Globus pallidus (tissue), 1 donor: ENCODE measurements around the gene NUP62.
A peak's percentile ranks its signal among the peaks of the same experiment; 100 is the strongest.
"Not testable (repeated sequence)": the region's sequence is repeated elsewhere in the genome, so short reads cannot be mapped to it uniquely, and the experiment has no call there.

Source experiments
- DNase-seq: peaks from one replicate; pipeline ENCODE4 v3.0.0-alpha.2; 2015; ENCODE audit warnings: low spot score

Gene NUP62

DNA sequence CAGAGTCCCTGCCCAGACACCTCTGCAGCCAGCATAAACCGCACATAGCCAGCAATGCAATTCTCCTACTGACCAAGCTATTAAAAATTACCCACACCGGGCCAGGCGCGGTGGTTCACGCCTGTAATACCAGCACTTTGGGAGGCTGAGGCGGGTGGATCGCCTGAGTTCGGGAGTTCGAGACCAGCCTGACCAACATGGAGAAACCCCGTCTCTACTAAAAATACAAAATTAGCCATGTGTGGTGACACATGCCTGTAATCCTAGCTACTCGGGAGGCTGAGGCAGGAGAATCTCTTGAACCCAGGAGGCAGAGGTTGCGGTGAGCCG lies 4.5 kb downstream of the NUP62 start:
- not testable (repeated sequence) for DNase-seq

GRCh38 chr19:49924004-49924880 lies 5.1 kb downstream of the NUP62 start:
- DNase-seq = no peak

- DNase-seq = no peak
Measured at GRCh38 chr19:49923055-49924003, 6.0 kb downstream of the NUP62 start.

- DNase-seq = no peak
Measured at GRCh38 chr19:49921871-49922795, 7.2 kb downstream of the NUP62 start.

DNA sequence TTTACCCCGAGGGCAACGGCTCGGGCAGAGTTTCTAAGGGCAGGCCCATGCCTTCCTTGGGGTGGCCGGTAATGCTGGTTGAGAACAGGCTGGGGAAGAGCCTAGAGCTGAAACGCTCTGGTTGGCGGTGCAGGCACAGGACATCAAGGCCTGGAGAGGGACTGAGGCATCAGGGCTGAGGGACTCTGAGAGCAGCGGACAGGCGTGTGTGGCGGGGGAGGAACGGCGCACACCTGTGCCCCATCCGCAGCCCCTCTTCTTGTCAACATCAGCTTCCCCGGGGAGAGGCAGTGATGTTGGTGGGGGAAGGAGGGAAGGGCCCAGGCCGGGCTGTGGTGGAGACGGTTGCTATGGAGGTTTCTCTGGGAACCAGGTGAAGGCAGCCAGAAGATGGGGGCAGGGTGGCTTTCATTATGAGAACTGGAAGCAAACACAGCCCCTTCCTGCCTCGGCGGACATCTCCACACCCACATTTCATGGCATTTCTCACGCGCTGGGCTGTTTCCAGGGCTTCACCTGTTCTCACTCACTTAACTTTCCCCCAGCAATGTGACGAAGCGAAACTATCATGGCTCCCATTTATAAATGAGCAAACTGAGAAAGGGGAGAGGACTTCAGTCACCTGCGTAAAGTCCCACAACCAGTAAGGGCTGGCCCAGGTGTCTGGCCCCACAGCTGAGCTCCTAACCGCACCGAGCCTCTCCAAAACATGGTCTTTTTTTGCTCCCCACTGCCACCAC lies 8.5 kb downstream of the NUP62 start:
- no peak for DNase-seq

DNA sequence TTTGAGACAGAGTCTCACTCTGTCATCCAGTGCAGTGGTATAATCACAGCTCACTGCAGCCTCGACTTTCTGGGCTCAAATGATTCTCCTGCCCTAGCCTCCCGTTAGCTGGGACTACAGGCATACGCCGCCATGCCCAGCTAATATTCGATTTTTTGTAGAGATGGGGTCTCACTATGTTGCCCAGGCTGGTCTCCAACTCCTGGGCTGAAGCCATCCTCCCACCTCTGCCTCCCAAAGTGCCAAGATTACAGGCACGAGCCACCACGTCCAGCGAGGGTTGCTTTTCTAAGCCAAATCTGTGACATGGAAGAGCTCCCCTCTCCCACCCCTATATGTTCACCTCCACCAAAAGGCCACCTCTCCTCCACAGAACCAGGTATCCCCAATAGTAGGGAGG lies 11.2 kb downstream of the NUP62 start:
- DNase-seq = no peak

DNA sequence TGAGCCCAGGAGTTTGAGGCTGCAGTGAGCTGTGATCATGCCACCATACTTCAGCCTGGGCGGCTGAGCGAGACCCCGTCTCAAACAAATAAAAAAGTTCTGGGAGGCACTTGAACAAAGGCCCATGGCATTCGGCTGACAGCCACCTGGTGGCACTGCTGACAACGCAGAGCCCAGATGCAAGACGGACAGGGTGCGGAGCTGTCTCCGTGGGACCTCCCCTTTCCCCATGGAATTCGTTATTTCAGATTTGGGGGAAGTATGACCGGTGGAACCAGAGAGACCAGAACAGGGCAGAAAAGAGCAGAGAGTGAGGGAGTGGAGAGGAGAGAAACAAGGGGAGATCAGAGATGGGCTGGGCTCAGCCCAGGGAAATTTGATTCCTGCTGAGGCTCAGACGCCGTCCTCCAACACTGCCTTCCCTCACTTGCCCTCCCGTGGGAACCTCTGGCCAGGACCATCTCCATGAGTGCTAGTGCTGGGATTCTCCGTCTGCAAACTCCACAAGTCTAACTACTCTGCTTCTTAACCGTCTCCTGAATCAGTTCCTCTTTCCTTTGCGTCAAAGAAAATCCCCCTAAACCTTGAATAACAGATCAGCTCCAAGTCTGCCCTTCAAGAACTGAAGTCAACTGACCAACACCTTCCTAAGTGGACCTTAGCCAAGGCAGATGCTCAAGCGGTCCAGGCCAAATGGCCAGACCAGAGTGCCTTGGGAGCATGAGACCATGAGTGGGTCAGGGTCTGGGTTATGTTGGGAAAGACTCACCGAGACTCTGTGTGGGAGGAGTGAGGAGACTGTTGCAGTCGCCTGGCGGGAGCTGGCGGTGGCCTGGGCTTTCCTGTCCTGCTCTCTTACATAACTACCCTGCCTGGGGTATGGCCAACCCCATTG lies 12.2 kb downstream of the NUP62 start:
- peak; percentile 27 for DNase-seq

GRCh38 chr19:49915271-49915670 lies 14.0 kb downstream of the NUP62 start:
- DNase-seq = no peak

DNA sequence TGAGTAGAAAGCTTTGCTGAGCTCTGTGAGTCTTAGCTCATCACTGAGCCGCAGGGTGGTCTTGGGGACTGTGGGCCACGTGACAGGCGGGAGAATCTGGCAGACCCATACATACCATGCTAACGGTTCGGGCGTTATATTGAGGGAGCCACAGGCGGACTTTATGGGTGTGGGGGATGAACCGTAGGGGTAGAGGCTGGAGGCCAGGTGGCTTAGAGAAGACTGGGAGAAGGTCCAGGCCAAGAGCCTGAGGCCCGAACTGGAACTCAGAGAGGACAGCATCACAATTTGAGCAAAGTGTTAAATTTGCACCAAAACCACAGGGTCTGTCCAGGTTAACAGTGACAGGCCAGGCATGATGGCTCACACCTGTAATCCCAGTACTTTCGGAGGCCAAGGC lies 15.6 kb downstream of the NUP62 start:
- DNase-seq = no peak

GRCh38 chr19:49912965-49913685 lies 16.2 kb downstream of the NUP62 start:
- no peak for DNase-seq

DNA sequence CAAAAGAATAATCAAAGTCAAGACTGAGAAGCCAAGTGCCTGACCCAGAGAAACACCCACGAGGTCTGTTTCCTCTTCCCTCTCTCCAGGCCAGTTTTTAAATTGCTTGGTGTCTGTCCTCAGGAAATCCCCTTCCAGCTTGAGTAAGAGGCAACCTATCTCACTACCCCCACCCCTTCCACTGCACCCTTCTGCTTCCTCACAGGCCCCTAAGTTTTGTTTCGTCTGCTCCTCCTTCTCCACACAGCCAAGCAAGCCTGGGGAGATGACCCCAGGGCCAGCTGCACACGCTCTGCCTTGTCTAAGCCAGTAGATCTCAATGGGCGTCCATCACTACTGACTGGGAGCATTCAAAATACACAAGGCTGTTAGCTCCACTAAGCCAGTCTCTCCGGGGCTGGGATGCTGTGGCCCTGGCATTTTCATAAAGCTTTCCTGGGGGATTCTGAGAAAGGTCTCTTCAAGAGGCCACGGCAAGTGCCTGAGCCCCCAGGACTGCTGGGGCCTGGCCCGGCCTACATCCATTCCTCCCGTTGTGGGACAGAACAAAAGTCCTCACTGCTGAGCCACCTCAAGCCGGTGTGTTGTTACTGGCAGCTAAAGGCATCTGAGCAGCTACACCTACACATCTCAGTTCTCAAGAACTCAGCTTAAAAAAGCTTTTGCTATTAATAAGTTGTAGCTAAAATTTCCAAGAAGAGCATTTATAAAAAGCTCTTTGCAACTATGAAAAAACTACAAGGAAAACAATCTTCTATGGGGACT lies 17.7 kb downstream of the NUP62 start:
- DNase-seq = peak; percentile 62

DNA sequence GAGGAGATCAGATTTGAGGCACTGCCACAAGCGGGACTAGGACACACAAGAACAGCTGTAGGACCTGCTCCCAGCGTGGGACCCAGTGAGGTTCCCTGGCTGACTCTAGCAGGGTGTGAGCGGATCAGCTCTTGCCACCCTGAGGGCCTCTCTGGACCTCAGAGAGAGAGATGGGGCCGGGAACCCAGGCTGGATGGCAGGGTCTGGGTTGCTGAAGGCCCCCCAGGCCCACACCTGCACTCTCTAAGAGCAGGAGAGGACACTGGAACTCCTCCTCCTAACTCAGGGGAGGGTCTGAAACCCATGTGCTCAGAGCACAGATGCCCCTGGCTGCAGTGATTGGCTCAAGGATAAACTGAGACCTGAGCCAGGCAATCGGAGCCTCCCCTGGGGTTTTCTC lies 19.1 kb downstream of the NUP62 start:
- no peak for DNase-seq

GRCh38 chr19:49908480-49909420 lies 20.6 kb downstream of the NUP62 start:
- DNase-seq = no peak

DNA sequence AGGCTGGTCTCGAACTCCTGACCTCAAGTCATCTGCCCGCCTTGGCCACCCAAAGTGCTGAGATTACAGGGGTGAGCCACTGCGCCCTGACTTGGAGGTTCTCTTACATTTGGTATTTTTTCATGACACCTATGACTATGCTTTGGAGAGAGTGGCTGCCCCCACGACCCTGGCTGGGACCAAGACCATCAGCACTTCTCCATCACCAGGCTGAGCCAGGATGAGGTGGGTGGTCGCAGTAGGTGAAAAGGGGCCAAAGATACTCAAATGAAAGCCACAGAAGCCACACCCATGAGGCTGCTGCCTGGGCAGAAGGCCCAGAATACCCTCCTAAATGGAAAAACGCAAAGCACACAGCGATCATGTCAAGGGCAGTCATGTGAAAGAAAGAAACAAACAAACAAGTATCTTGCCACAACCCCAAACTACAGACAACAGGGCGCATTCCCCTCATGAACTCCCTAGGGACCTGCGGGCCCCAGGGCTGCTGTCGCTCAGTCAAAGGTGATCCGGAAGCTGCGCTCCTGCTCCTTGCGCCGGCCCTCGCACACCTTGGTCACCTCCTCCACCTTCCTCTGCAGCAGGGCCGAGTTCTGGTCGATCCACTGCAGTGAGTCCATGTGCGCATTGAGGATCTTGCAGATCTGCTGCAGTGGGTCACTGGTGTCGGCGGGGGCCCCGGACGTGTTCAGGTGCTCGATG lies 21.4 kb downstream of the NUP62 start:
- no peak for DNase-seq

GRCh38 chr19:49906879-49907564 lies 22.3 kb downstream of the NUP62 start:
- peak; percentile 80 for DNase-seq

GRCh38 chr19:49904136-49904535 lies 25.2 kb downstream of the NUP62 start:
- DNase-seq = no peak
